Brain microvascular endothelial cell (primary cell): ENCODE results near the gene FRMPD3.
A peak's percentile ranks its signal among the peaks of the same experiment; 100 is the strongest.

Experiments used
- DNase-seq: peaks from one replicate; pipeline ENCODE4 v3.0.0-alpha.2; 2020
- H3K27ac ChIP-seq: fragments of 250-450 bp; sonication (Bioruptor Pico); 2 replicates; pipeline ENCODE4 v1.5.1; 2020; ENCODE audit warnings: mild to moderate bottlenecking, moderate library complexity
- H3K27me3 ChIP-seq: fragments of 250-450 bp; sonication (Bioruptor Pico); replicated peaks from 2 replicates; pipeline ENCODE4 v1.5.1; 2020; ENCODE audit warnings: mild to moderate bottlenecking
- H3K36me3 ChIP-seq: fragments of 250-450 bp; sonication (Bioruptor Pico); replicated peaks from 2 replicates; pipeline ENCODE4 v1.5.1; 2020; ENCODE audit warnings: mild to moderate bottlenecking
- H3K4me3 ChIP-seq: 2 replicates; pipeline ENCODE4 v1.5.1; 2011; ENCODE audit warnings: low read depth, mild to moderate bottlenecking, control low read depth, low read length, moderate library complexity
- in situ Hi-C: cut with HindIII; loops from 2 replicates; pipeline ENCODE4 v1.10.0; 2017; ENCODE audit warnings: low sequenced_read_pairs, low pct_ligation_motif_present
- TF ChIP-seq, protein P1 (sequence below): IDR thresholded peaks from 2 replicates; pipeline ENCODE4 v1.5.1; 2011; ENCODE audit warnings: low read depth, mild to moderate bottlenecking, moderate library complexity, low read length, control low read depth, inconsistent platforms; ENCODE audit errors: missing control alignments

Gene FRMPD3

GRCh38 chrX:107450823-107451509 lies 1.5 kb downstream of the FRMPD3 start:
- in situ Hi-C loops: no loop called here
- no peaks in the 10 kb centered on the region for H3K36me3 ChIP-seq
- H3K27ac ChIP-seq: no peak overlapping the region
- DNase-seq: no peak
- peaks cover 21% of the 10 kb centered on the region for H3K27me3 ChIP-seq
- TF ChIP-seq, protein P1, sequence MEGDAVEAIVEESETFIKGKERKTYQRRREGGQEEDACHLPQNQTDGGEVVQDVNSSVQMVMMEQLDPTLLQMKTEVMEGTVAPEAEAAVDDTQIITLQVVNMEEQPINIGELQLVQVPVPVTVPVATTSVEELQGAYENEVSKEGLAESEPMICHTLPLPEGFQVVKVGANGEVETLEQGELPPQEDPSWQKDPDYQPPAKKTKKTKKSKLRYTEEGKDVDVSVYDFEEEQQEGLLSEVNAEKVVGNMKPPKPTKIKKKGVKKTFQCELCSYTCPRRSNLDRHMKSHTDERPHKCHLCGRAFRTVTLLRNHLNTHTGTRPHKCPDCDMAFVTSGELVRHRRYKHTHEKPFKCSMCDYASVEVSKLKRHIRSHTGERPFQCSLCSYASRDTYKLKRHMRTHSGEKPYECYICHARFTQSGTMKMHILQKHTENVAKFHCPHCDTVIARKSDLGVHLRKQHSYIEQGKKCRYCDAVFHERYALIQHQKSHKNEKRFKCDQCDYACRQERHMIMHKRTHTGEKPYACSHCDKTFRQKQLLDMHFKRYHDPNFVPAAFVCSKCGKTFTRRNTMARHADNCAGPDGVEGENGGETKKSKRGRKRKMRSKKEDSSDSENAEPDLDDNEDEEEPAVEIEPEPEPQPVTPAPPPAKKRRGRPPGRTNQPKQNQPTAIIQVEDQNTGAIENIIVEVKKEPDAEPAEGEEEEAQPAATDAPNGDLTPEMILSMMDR: peak; percentile 36
- no peak overlapping the region for H3K4me3 ChIP-seq

GRCh38 chrX:107451731-107452130 lies 2.3 kb downstream of the FRMPD3 start:
- TF ChIP-seq, protein P1: no peak
- Histone ChIP-seq H3K36me3 (no peaks in the 10 kb centered on the region), H3K4me3 (no peak overlapping the region), H3K27me3 (peaks cover 21% of the 10 kb centered on the region), H3K27ac (no peak overlapping the region)
- in situ Hi-C loops: no loop called here
- no peak for DNase-seq

DNA sequence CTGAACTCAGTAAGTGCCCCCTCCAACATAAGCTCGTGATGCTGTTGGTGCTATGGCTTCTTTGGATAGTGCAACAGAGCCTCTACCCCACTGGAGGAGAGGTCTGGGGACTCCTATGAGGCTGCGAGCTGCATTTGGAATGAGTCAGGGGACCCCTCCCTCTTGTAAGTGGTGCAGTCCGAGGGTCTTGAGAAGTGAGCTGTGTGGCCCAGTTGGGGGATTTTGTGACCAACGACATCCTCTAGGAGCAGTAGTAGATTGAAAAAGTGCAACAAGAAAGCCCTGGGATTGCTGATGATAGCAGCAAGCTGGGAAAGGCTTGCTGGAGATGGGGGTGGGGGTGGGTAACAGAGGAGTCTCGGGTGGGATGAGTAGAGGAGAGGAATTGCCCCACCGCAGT lies 3.1 kb downstream of the FRMPD3 start:
- in situ Hi-C loops: no loop called here
- TF ChIP-seq, protein P1: no peak
- no peaks in the 10 kb centered on the region for H3K36me3 ChIP-seq
- no peak overlapping the region for H3K27ac ChIP-seq
- no peak for DNase-seq
- H3K4me3 ChIP-seq: no peak overlapping the region
- H3K27me3 ChIP-seq: peaks cover 21% of the 10 kb centered on the region

- Histone ChIP-seq H3K4me3 (no peak overlapping the region), H3K36me3 (no peaks in the 10 kb centered on the region), H3K27me3 (peaks cover 8% of the 10 kb centered on the region), H3K27ac (no peak overlapping the region)
- DNase-seq: no peak
- TF ChIP-seq, protein P1: no peak
- in situ Hi-C loops: no loop called here
These were observed 4.8 kb downstream of the FRMPD3 start for GRCh38 chrX:107454302-107454701.

DNA sequence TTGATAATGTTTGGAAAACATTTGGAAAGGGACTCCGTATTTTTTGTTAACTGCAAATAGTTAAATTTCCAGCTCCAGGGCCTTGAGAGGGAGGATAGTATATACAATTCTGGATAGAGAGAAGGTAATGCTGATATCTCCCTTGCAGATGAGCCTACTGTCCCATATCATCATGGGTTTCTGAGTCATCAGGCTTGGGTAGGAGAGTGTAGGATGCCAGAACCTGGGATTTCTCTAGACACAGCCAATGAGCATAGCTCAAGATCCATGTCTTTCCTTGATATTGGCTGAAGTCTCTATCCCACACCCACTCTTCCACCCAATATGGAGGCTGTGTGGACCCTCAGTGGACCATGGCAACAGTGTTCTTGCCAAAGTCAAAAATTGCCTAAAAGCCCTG lies 7.8 kb downstream of the FRMPD3 start:
- H3K36me3 ChIP-seq: no peaks in the 10 kb centered on the region
- TF ChIP-seq, protein P1: no peak
- DNase-seq: no peak
- no peak overlapping the region for H3K4me3 ChIP-seq
- H3K27ac ChIP-seq: no peak overlapping the region
- in situ Hi-C loops: no loop called here
- peaks cover 2% of the 10 kb centered on the region for H3K27me3 ChIP-seq

DNA sequence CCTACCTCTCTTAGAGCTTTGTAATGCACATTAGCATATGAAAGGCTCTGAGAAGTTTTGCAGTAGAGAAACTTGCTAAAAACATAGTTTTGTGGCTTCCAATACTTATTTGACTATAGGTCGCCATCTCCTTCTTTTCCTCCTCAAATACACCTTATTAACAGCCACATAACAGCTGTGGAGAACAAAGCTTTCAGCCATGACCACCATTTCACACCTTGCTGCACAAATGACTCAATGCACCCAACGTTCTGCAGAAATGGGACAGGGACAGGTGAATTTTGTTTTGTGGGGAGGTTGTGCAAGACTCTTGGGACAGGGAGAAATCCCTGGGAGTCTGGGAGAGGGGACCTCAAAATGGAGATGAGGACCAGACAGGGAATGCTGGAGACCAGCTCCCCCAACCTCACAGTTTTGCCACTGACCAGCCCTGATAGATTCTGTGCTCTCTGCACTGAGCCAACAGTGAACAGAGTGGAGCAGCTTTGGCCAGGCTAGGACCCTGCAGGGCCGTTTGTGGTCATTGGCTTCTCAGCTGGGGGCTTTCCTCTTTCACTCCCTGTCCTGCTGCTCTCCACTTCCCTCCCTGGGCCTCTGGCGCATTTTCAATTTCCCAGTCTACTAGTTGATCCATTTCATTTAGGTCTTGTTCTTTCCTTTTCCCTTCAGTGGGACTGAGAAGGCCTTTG lies 16.6 kb downstream of the FRMPD3 start:
- Histone ChIP-seq H3K36me3 (no peaks in the 10 kb centered on the region), H3K27me3 (no peaks in the 10 kb centered on the region), H3K27ac (no peak overlapping the region), H3K4me3 (no peak overlapping the region)
- in situ Hi-C loops: no loop called here
- TF ChIP-seq, protein P1: no peak
- no peak for DNase-seq
